Neuronal stem cell (in vitro differentiated cells): ENCODE data around the gene EPB41L2.
"Not testable (repeated sequence)": the region's sequence is repeated elsewhere in the genome, so short reads cannot be mapped to it uniquely, and the experiment has no call there.

Experiments used
- DNase-seq: peaks from one replicate; pipeline ENCODE4 v3.0.0-alpha.2; 2013; ENCODE audit warnings: low spot score
- H2AFZ ChIP-seq: one replicate; pipeline ENCODE4 v1.6.1; 2013; ENCODE audit warnings: mild to moderate bottlenecking, low read length, inconsistent platforms
- H2AK5ac ChIP-seq: 2 replicates; pipeline ENCODE4 v1.6.1; 2013; ENCODE audit warnings: low read depth, mild to moderate bottlenecking, inconsistent platforms, low read length, moderate library complexity, mixed read lengths
- H2BK120ac ChIP-seq: 2 replicates; pipeline ENCODE4 v1.6.1; 2013; ENCODE audit warnings: low read depth, mild to moderate bottlenecking, inconsistent platforms, low read length, moderate library complexity, mixed read lengths
- H2BK12ac ChIP-seq: one replicate; pipeline ENCODE4 v1.6.1; 2013; ENCODE audit warnings: low read length, inconsistent platforms
- H2BK15ac ChIP-seq: 2 replicates; pipeline ENCODE4 v1.6.1; 2013; ENCODE audit warnings: mild to moderate bottlenecking, low read length, inconsistent platforms, mixed read lengths
- H2BK5ac ChIP-seq: one replicate; pipeline ENCODE4 v1.6.1; 2013; ENCODE audit warnings: inconsistent platforms, mild to moderate bottlenecking, low read length, moderate library complexity
- H3K14ac ChIP-seq: one replicate; pipeline ENCODE4 v1.6.1; 2013; ENCODE audit warnings: low read length, inconsistent platforms
- H3K18ac ChIP-seq: 2 replicates; pipeline ENCODE4 v1.6.1; 2013; ENCODE audit warnings: low read length, inconsistent platforms
- H3K23ac ChIP-seq: 2 replicates; pipeline ENCODE4 v1.6.1; 2013; ENCODE audit warnings: low read depth, mild to moderate bottlenecking, mixed read lengths, low read length, inconsistent platforms; ENCODE audit not compliant: poor library complexity
- H3K27ac ChIP-seq: replicated peaks from 3 replicates; pipeline ENCODE4 v1.5.1; 2013; ENCODE audit warnings: low read length, inconsistent platforms
- H3K27me3 ChIP-seq, 3 experiments: 2 replicates each; pipeline ENCODE4 v1.6.1; 2013; ENCODE audit warnings: low read length in 3 of 3, mild to moderate bottlenecking in 2 of 3, inconsistent platforms in 1 of 3, low read depth in 1 of 3, mixed read lengths in 1 of 3, moderate library complexity in 1 of 3; ENCODE audit not compliant: control insufficient read depth in 3 of 3, insufficient read depth in 3 of 3
- H3K36me3 ChIP-seq, 2 donors: replicated peaks in 1 of 2; 2 replicates each; pipeline ENCODE4 v1.6.1; 2013; ENCODE audit warnings: low read length in 2 of 2; ENCODE audit not compliant: control insufficient read depth in 2 of 2, insufficient read depth in 2 of 2
- H3K4ac ChIP-seq: 2 replicates; pipeline ENCODE4 v1.6.1; 2013; ENCODE audit warnings: inconsistent platforms, mild to moderate bottlenecking, low read length, moderate library complexity
- H3K4me1 ChIP-seq, 2 donors: 1 replicate in 1 of 2; 2 replicates in 1 of 2; pipeline ENCODE4 v1.6.1; 2013; ENCODE audit warnings: low read length in 2 of 2, low read depth in 1 of 2; ENCODE audit not compliant: control insufficient read depth in 2 of 2, insufficient read depth in 1 of 2
- H3K4me2 ChIP-seq: one replicate; pipeline ENCODE4 v1.6.1; 2013; ENCODE audit warnings: mild to moderate bottlenecking, low read length, inconsistent platforms; ENCODE audit not compliant: insufficient read depth, poor library complexity, severe bottlenecking
- H3K4me3 ChIP-seq, 2 donors: 2 replicates each; pipeline ENCODE4 v1.5.1; 2013; ENCODE audit warnings: low read length in 2 of 2, mild to moderate bottlenecking in 2 of 2, inconsistent platforms in 1 of 2, moderate library complexity in 1 of 2
- H3K79me1 ChIP-seq: one replicate; pipeline ENCODE4 v1.6.1; 2013; ENCODE audit warnings: low read depth, mild to moderate bottlenecking, inconsistent platforms, low read length, moderate library complexity
- H3K9ac ChIP-seq: one replicate; pipeline ENCODE4 v1.6.1; 2013; ENCODE audit warnings: mild to moderate bottlenecking, low read depth, low read length, inconsistent platforms; ENCODE audit not compliant: poor library complexity
- H3K9me3 ChIP-seq, 2 donors: replicated peaks in 1 of 2; 2 replicates each; pipeline versions ENCODE3 to v1.6.1; 2013; ENCODE audit warnings: low read length in 2 of 2, mild to moderate bottlenecking in 2 of 2, inconsistent platforms in 1 of 2, low read depth in 1 of 2, mixed read lengths in 1 of 2, moderate library complexity in 1 of 2; ENCODE audit not compliant: control insufficient read depth in 2 of 2, insufficient read depth in 1 of 2
- H4K8ac ChIP-seq: one replicate; pipeline ENCODE4 v1.6.1; 2013; ENCODE audit warnings: low read depth, mild to moderate bottlenecking, inconsistent platforms, low read length, moderate library complexity
- H4K91ac ChIP-seq: one replicate; pipeline ENCODE4 v1.6.1; 2013; ENCODE audit warnings: low read length, low read depth, mild to moderate bottlenecking, inconsistent platforms; ENCODE audit not compliant: poor library complexity
- WGBS, 2 donors: extraction: QIAGEN DNeasy Blood & Tissue Kit; methylation state at CpG; one replicate each; pipeline ENCODE4 v1.1.7; 2013; ENCODE audit warnings: missing lambda C conversion rate in 2 of 2, mixed read lengths in 1 of 2; ENCODE audit not compliant: insufficient read length in 2 of 2, insufficient replicate concordance in 1 of 2; ENCODE audit errors: extremely low coverage in 2 of 2; 5-methylcytosine and 5-hydroxymethylcytosine counted together

The EPB41L2 gene

DNA sequence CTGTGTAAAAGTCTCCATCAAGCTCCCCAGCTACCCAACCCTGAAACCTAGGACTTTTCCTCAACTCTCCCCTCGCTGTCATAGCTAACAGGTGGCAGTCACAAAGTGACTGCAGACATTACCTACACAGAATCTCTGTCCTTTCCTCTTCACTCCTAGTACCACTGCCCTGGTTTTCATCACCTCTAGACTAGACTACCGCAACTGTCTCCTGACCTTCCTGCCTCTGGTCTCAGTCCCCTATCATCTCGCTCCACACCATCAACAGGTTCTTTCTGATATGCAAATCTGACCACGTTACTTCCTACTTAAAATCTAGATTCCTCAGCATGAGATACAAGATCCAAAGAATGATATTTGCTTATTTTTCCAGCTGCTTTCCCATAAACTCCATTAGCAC lies 142.1 kb downstream of the EPB41L2 start:
- no peak overlapping the region for H3K27ac ChIP-seq
- no peak overlapping the region for H3K4ac ChIP-seq
- H4K8ac ChIP-seq: no peak overlapping the region
- no peak overlapping the region for H2AFZ ChIP-seq
- H2BK5ac ChIP-seq: no peak overlapping the region
- no peaks in the 10 kb centered on the region for H3K27me3 ChIP-seq
- no peak overlapping the region for H3K23ac ChIP-seq
- no CpG with 5 or more reads among the region's 4 CpGs for WGBS, 2 donors
- no peak for DNase-seq
- H3K9ac ChIP-seq: no peak overlapping the region
- no peak overlapping the region for H2BK12ac ChIP-seq
- no peak overlapping the region for H3K14ac ChIP-seq
- no peak overlapping the region for H4K91ac ChIP-seq
- no peak overlapping the region for H2BK120ac ChIP-seq
- H3K9me3 ChIP-seq: no peaks in the 10 kb centered on the region
- no peak overlapping the region for H3K18ac ChIP-seq
- no peak overlapping the region for H3K4me2 ChIP-seq
- peaks cover 2% of the 10 kb centered on the region for H3K79me1 ChIP-seq
- peaks cover 0 to 2% of the 10 kb centered on the region in 2 donors for H3K36me3 ChIP-seq
- no peak overlapping the region for H2AK5ac ChIP-seq
- H3K4me1 ChIP-seq: peaks cover 2 to 6% of the 10 kb centered on the region in 2 donors
- H2BK15ac ChIP-seq: no peak overlapping the region
- no peak overlapping the region for H3K4me3 ChIP-seq

DNA sequence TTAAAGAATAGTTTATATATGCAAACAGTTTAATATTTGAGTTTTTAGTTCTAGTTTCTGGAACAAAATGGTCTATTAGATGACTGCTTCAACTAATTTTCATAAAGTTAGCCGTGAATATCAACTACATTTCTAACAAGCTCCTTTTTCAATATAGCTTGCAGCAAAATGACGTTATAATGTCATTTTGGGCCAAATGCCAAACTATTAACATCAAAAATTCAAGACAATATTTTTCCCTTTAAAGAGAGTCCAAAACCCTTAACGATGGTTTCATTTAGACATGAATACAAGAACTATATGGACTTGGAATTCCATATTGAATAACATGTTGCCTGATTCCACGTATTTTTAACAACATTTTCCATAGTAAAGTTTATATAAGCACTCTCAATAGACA lies 144.9 kb downstream of the EPB41L2 start:
- H2AFZ ChIP-seq: no peak overlapping the region
- no peak overlapping the region for H3K27ac ChIP-seq
- H3K14ac ChIP-seq: no peak overlapping the region
- DNase-seq: no peak
- no peaks in the 10 kb centered on the region for H3K36me3 ChIP-seq
- H2AK5ac ChIP-seq: no peak overlapping the region
- H4K8ac ChIP-seq: no peak overlapping the region
- peaks cover 2% of the 10 kb centered on the region for H3K79me1 ChIP-seq
- no peak overlapping the region for H3K4me2 ChIP-seq
- no peaks in the 10 kb centered on the region for H3K4me1 ChIP-seq
- no peak overlapping the region for H3K23ac ChIP-seq
- H3K18ac ChIP-seq: no peak overlapping the region
- no peak overlapping the region for H2BK12ac ChIP-seq
- no peak overlapping the region for H4K91ac ChIP-seq
- H3K4me3 ChIP-seq: no peak overlapping the region
- no peak overlapping the region for H3K9ac ChIP-seq
- no peak overlapping the region for H2BK120ac ChIP-seq
- H2BK5ac ChIP-seq: no peak overlapping the region
- no peaks in the 10 kb centered on the region for H3K27me3 ChIP-seq
- H3K4ac ChIP-seq: no peak overlapping the region
- WGBS, 2 donors: no CpG with 5 or more reads among the region's 4 CpGs
- H3K9me3 ChIP-seq: no peaks in the 10 kb centered on the region
- no peak overlapping the region for H2BK15ac ChIP-seq

DNA sequence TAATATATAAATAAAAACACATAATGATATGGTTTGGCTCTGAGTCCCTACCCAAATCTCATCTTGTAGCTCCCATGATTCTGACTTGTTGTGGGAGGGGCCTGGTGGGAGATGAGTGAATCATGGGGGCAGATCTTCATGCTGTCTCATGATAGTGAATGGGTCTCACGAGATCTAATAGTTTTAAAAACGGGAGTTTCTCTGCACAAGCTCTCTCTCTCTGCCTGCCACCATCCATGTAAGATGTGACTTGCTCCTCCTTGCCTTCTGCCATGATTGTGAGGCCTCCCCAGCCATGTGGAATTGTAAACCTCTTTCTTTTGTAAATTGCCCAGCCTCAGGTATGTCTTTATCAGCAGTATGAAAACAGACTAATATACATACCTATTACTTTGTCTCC lies 147.4 kb downstream of the EPB41L2 start:
- H3K18ac ChIP-seq, H3K14ac ChIP-seq, H2BK5ac ChIP-seq, H3K4me2 ChIP-seq, H3K9me3 ChIP-seq, H3K36me3 ChIP-seq, H3K23ac ChIP-seq, H4K8ac ChIP-seq, H3K27ac ChIP-seq, H2AK5ac ChIP-seq, H3K27me3 ChIP-seq, H3K4me3 ChIP-seq, H2BK15ac ChIP-seq, H2BK12ac ChIP-seq, H3K9ac ChIP-seq, H2AFZ ChIP-seq, H4K91ac ChIP-seq, H3K79me1 ChIP-seq, DNase-seq, H3K4me1 ChIP-seq, H2BK120ac ChIP-seq, H3K4ac ChIP-seq: not testable (repeated sequence)
- WGBS, 2 donors: no CpG with 5 or more reads among the region's 2 CpGs

DNA sequence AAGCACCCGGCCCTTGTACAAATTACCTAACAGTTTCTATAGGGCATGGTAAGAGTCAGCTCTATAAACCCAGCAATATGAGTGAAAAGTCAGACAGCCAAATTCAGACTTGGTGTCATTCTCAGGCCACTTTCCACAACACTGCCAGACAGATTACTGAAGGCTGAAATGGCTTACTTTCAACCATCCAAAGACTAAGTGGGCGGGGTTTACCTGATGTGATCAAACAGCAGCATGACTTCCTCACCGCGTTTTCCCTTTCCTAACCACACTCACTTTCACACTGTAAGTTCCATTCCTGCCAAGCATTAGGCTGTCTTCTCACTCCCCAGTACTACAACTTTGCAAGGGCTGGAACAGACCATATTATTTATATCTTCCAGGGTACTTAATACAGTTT lies 149.9 kb downstream of the EPB41L2 start:
- H3K27ac ChIP-seq: no peak overlapping the region
- H3K79me1 ChIP-seq: peaks cover 2% of the 10 kb centered on the region
- no peak overlapping the region for H3K4me2 ChIP-seq
- no peak overlapping the region for H2AFZ ChIP-seq
- no peak for DNase-seq
- no peak overlapping the region for H2BK15ac ChIP-seq
- no peak overlapping the region for H3K18ac ChIP-seq
- H3K4me3 ChIP-seq: no peak overlapping the region
- WGBS, 2 donors: no CpG with 5 or more reads among the region's 4 CpGs
- no peak overlapping the region for H2BK120ac ChIP-seq
- H3K9me3 ChIP-seq: no peaks in the 10 kb centered on the region
- no peak overlapping the region for H4K8ac ChIP-seq
- no peak overlapping the region for H3K23ac ChIP-seq
- no peak overlapping the region for H4K91ac ChIP-seq
- H2AK5ac ChIP-seq: no peak overlapping the region
- H3K27me3 ChIP-seq: no peaks in the 10 kb centered on the region
- no peak overlapping the region for H2BK12ac ChIP-seq
- no peak overlapping the region for H3K4ac ChIP-seq
- no peak overlapping the region for H3K9ac ChIP-seq
- peaks cover 0 to 3% of the 10 kb centered on the region in 2 donors for H3K4me1 ChIP-seq
- no peak overlapping the region for H3K14ac ChIP-seq
- H3K36me3 ChIP-seq: no peaks in the 10 kb centered on the region
- H2BK5ac ChIP-seq: no peak overlapping the region
